ENCODE results near the gene TEX14.

Gene TEX14

GRCh38 chr17:58648236-58648635 lies 43.6 kb downstream of the TEX14 start:
- DNase-seq: no peak

GRCh38 chr17:58643147-58643546 lies 48.7 kb downstream of the TEX14 start:
- no peak for DNase-seq

GRCh38 chr17:58641887-58642311 lies 49.9 kb downstream of the TEX14 start:
- no peak for DNase-seq

- no peak for DNase-seq
Observed at GRCh38 chr17:58640202-58640601, 51.6 kb downstream of the TEX14 start.

GRCh38 chr17:58639681-58640080 lies 52.2 kb downstream of the TEX14 start:
- no peak for DNase-seq

GRCh38 chr17:58637011-58637570 lies 54.8 kb downstream of the TEX14 start:
- no peak for DNase-seq

- DNase-seq: no peak
Observed at GRCh38 chr17:58632324-58633314, 59.2 kb downstream of the TEX14 start.

GRCh38 chr17:58631523-58632323 lies 60.1 kb downstream of the TEX14 start:
- peak; percentile 97 for DNase-seq

- DNase-seq: peak; percentile 49
Observed at GRCh38 chr17:58630883-58631522, 60.8 kb downstream of the TEX14 start.

GRCh38 chr17:58626905-58627304 lies 64.9 kb downstream of the TEX14 start:
- DNase-seq: no peak

GRCh38 chr17:58624751-58625150 lies 67.1 kb downstream of the TEX14 start:
- no peak for DNase-seq

- no peak for DNase-seq
Observed at GRCh38 chr17:58621174-58621573, 70.7 kb downstream of the TEX14 start.

- DNase-seq: no peak
Observed at GRCh38 chr17:58618336-58618735, 73.5 kb downstream of the TEX14 start.

- DNase-seq: no peak
Observed at GRCh38 chr17:58617563-58617962, 74.3 kb downstream of the TEX14 start.

- no peak for DNase-seq
Observed at GRCh38 chr17:58615768-58616659, 75.8 kb downstream of the TEX14 start.

- DNase-seq: no peak
Observed at GRCh38 chr17:58614859-58615459, 76.9 kb downstream of the TEX14 start.

GRCh38 chr17:58611331-58611730 lies 80.5 kb downstream of the TEX14 start:
- no peak for DNase-seq

GRCh38 chr17:58606934-58607333 lies 84.9 kb downstream of the TEX14 start:
- DNase-seq: no peak

GRCh38 chr17:58605986-58606385 lies 85.9 kb downstream of the TEX14 start:
- no peak for DNase-seq

- no peak for DNase-seq
Observed at GRCh38 chr17:58605470-58605869, 86.4 kb downstream of the TEX14 start.

GRCh38 chr17:58601976-58602375 lies 89.9 kb downstream of the TEX14 start:
- no peak for DNase-seq

Measured in left hindlimb (tissue), 1 donor.